HepG2 (cell line): Measurements from ENCODE around the gene CUL7. TPM values are rescaled to one million over a fixed set of nuclear protein-coding genes. Genes with fewer than 3 reads are reported as not detected.

Experiments
- ATAC-seq: fragments of 200-7000 bp; cut with Tn5 transposase; 3 replicates; pipeline ENCODE4 v1.9.1; 2020; ENCODE audit warnings: mild to moderate bottlenecking, moderate library complexity
- BruUV-seq: library from RNA; stranded (reverse); fragments of 400-500 nt; replicated peaks from 2 replicates; lab custom pipeline; 2021; lab: Mats Ljungman, UMichigan
- CTCF ChIA-PET: fragments of 300-600 bp; formaldehyde crosslinking; extraction: SDS; loops from one replicate; lab custom pipeline; 2021; ENCODE audit warnings: low total read pairs, inconsistent platforms, low intra/inter-chr PET ratio; lab: Yijun Ruan, JAX
- POLR2A ChIA-PET: fragments of 350-600 bp; sonication (Branson Sonifier 250); formaldehyde crosslinking; loops from one replicate; lab custom pipeline; 2020; ENCODE audit warnings: antibody characterized with exemption, inconsistent platforms; lab: Yijun Ruan, JAX
- DNase-seq: peaks from one replicate; pipeline ENCODE4 v3.0.0-alpha.2; 2015; ENCODE audit warnings: low spot score
- FAIRE-seq: peaks from 3 replicates; lab custom pipeline; 2011; peaks lifted over from hg19 to GRCh38; lab: Jason Lieb, UNC
- H2AFZ ChIP-seq: one replicate; pipeline ENCODE4 v1.6.1; 2011; ENCODE audit warnings: low read length, inconsistent platforms
- H3K27ac ChIP-seq: fragments of 300-600 bp; 3 replicates; pipeline ENCODE4 v1.8.0; 2011; ENCODE audit warnings: mixed run types, mild to moderate bottlenecking, mixed read lengths, low read length, inconsistent platforms; ENCODE audit not compliant: insufficient read depth; ENCODE audit errors: extremely low read length
- H3K27me3 ChIP-seq, 2 experiments: fragments of 200-600 bp in 1 of 2; 2 replicates in 1 of 2; 3 replicates in 1 of 2; pipeline versions ENCODE4 v1.6.0 to v1.8.0; 2011; ENCODE audit warnings: low read length in 2 of 2, mild to moderate bottlenecking in 2 of 2, moderate library complexity in 2 of 2, inconsistent platforms in 1 of 2; ENCODE audit not compliant: insufficient read depth in 2 of 2, control insufficient read depth in 1 of 2
- H3K36me3 ChIP-seq, 2 experiments: fragments of 200-600 bp in 1 of 2; replicated peaks in 1 of 2; 2 replicates in 1 of 2; 3 replicates in 1 of 2; pipeline versions ENCODE4 v1.5.1 to v1.8.0; 2011; ENCODE audit warnings: low read length in 2 of 2, inconsistent platforms in 1 of 2; ENCODE audit not compliant: insufficient read depth in 2 of 2, control insufficient read depth in 1 of 2
- H3K4me1 ChIP-seq: 2 replicates; pipeline ENCODE4 v1.5.1; 2012; ENCODE audit warnings: low read length, inconsistent platforms; ENCODE audit not compliant: insufficient read depth
- H3K4me2 ChIP-seq: 2 replicates; pipeline ENCODE4 v1.6.0; 2011; ENCODE audit warnings: low read depth, low read length, inconsistent platforms
- H3K4me3 ChIP-seq, 3 experiments: fragments of 200-600 bp in 1 of 3; sonication (generic), shearing (Covaris generic) in 1 of 3; replicated peaks in 1 of 3; 2 replicates each; pipeline ENCODE4 v1.5.1; 2011 to 2016; ENCODE audit warnings: low read length in 3 of 3, inconsistent platforms in 2 of 3, low read depth in 2 of 3, mild to moderate bottlenecking in 2 of 3, control low read depth in 1 of 3, mixed read lengths in 1 of 3; ENCODE audit not compliant: insufficient read depth in 1 of 3
- H3K79me2 ChIP-seq: one replicate; pipeline ENCODE4 v1.6.1; 2011; ENCODE audit warnings: low read length, inconsistent platforms; ENCODE audit not compliant: insufficient read depth
- H3K9ac ChIP-seq: 2 replicates; pipeline ENCODE4 v1.6.0; 2011; ENCODE audit warnings: mild to moderate bottlenecking, low read depth, low read length, inconsistent platforms; ENCODE audit not compliant: insufficient read depth
- H3K9me3 ChIP-seq: 2 replicates; pipeline ENCODE4 v1.5.1; 2012; ENCODE audit warnings: mild to moderate bottlenecking, low read length
- H4K20me1 ChIP-seq: 2 replicates; pipeline ENCODE4 v1.6.0; 2011; ENCODE audit warnings: inconsistent platforms, mild to moderate bottlenecking, low read length, moderate library complexity; ENCODE audit not compliant: insufficient read depth
- GATAD1 ChIP-seq: IDR thresholded peaks from 2 replicates; pipeline ENCODE4 v1.6.1; 2016; ENCODE audit warnings: missing genetic modification reagents, missing compliant biosample characterization
- HOXA5 ChIP-seq: sonication (generic); formaldehyde crosslinking; IDR thresholded peaks from 2 replicates; pipeline ENCODE4 v1.4.0; 2020; ENCODE audit warnings: missing genetic modification reagents
- MAFF ChIP-seq: IDR thresholded peaks from 2 replicates; pipeline ENCODE4 v1.6.1; 2011; ENCODE audit warnings: low read depth, low read length, improper control_type of control experiment
- MAFK ChIP-seq, 2 experiments: IDR thresholded peaks in 1 of 2; conservative IDR thresholded peaks in 1 of 2; 2 replicates each; pipeline ENCODE4 v1.6.1; 2011; ENCODE audit warnings: improper control_type of control experiment in 2 of 2, low read length in 2 of 2
- SOX5 ChIP-seq: IDR thresholded peaks from 2 replicates; pipeline ENCODE4 v1.6.1; 2016; ENCODE audit warnings: borderline replicate concordance
- ZBTB10 ChIP-seq: sonication (generic); formaldehyde crosslinking; IDR thresholded peaks from 2 replicates; pipeline ENCODE4 v1.4.0; 2020; ENCODE audit warnings: missing genetic modification reagents, borderline replicate concordance
- ZFP36 ChIP-seq: fragments of 150-350 bp; IDR thresholded peaks from 2 replicates; pipeline ENCODE4 v1.6.1; 2018; ENCODE audit warnings: borderline replicate concordance, low read length, low read depth; ENCODE audit not compliant: partially characterized antibody
- ZNF274 ChIP-seq: sonication (generic); formaldehyde crosslinking; IDR thresholded peaks from 2 replicates; pipeline ENCODE4 v1.5.1; 2020; ENCODE audit warnings: mild to moderate bottlenecking, missing genetic modification reagents
- ZNF367 ChIP-seq: sonication (generic); formaldehyde crosslinking; IDR thresholded peaks from 2 replicates; pipeline ENCODE4 v1.4.0; 2020; ENCODE audit warnings: missing genetic modification reagents, borderline replicate concordance
- ZNF572 ChIP-seq: sonication (generic); formaldehyde crosslinking; IDR thresholded peaks from 2 replicates; pipeline ENCODE4 v1.5.1; 2020; ENCODE audit warnings: mild to moderate bottlenecking, missing genetic modification reagents
- ZNF605 ChIP-seq: sonication (generic); formaldehyde crosslinking; IDR thresholded peaks from 2 replicates; pipeline ENCODE4 v1.8.0; 2022; ENCODE audit warnings: mild to moderate bottlenecking, missing genetic modification reagents
- ZNF614 ChIP-seq: IDR thresholded peaks from 2 replicates; pipeline ENCODE4 v1.6.1; 2018; ENCODE audit warnings: missing biosample characterization, missing genetic modification reagents, inconsistent platforms, borderline replicate concordance
- ZNF652 ChIP-seq: IDR thresholded peaks from 2 replicates; pipeline ENCODE4 v1.6.1; 2016; ENCODE audit warnings: low read depth, borderline replicate concordance
- ZNF704 ChIP-seq: sonication (generic); formaldehyde crosslinking; IDR thresholded peaks from 2 replicates; pipeline ENCODE4 v1.8.1; 2023; ENCODE audit warnings: mild to moderate bottlenecking, inconsistent platforms, moderate library complexity, missing genetic modification reagents, borderline replicate concordance
- ZSCAN31 ChIP-seq: sonication (generic); formaldehyde crosslinking; IDR thresholded peaks from 2 replicates; pipeline ENCODE4 v1.5.0; 2020; ENCODE audit warnings: low read depth, mild to moderate bottlenecking, missing genetic modification reagents
- WGBS: methylation state at CpG from one replicate; pipeline ENCODE4 v1.1.6; 2017; ENCODE audit warnings: low lambda C conversion rate; 5-methylcytosine and 5-hydroxymethylcytosine counted together
- in situ Hi-C: cut with HindIII; loops from 2 replicates; pipeline ENCODE4 v1.10.0; 2017; ENCODE audit warnings: low pct_unique_long_range_greater_than_20kb; ENCODE audit not compliant: extremely low pct_ligation_motif_present
- intact Hi-C: fragments of 100-400 bp; cut with micrococcal nuclease; formaldehyde crosslinking; loops from one replicate; pipeline ENCODE4 v1.10.0; 2022; ENCODE audit not compliant: unreplicated experiment
- polyA plus RNA-seq, 8 experiments: library from polyadenylated mRNA; depleted of rRNA in 3 of 8; stranded (reverse) in 7 of 8; unstranded in 1 of 8; fragments of >200 nt; fragmentation: Illumina TruSeq in 4 of 8; extraction: Trizol in 4 of 8; gene quantifications; 2 replicates each; pipeline versions ENCODE4 v1.2.1 to v1.2.3, GENCODE V29; 2011 to 2016; ENCODE audit warnings: low read depth in 4 of 8, missing spikeins in 1 of 8, mixed read lengths in 1 of 8; ENCODE audit not compliant: insufficient read depth in 1 of 8
- total RNA-seq, 5 experiments: library from RNA; depleted of rRNA; stranded (reverse); fragments of >200 nt; fragmentation: Illumina TruSeq; extraction: Trizol; gene quantifications; 2 replicates each; pipeline ENCODE4 v1.2.3, GENCODE V29; 2016; ENCODE audit warnings: low read depth in 1 of 5

Gene CUL7
- total and polyA plus RNA-seq, 2 of the 13 experiments (the other 11 are each of a cell fraction or from before 2014, with no cell fraction given) = 32.0 to 60.7 TPM

GRCh38 chr6:43053545-43054205 is at the start of gene CUL7 (continued):
- TF ChIP-seq ZSCAN31 (CRISPR knock-in tag) (peak; percentile 89), ZNF652 (CRISPR knock-in tag) (no peak; the same call in 1 of the 2 replicates), HOXA5 (CRISPR knock-in tag) (peak; percentile 79; the same call in 1 of the 2 replicates), GATAD1 (peak; percentile 91), ZNF572 (CRISPR knock-in tag) (no peak), ZNF367 (CRISPR knock-in tag) (no peak), ZNF274 (peak; percentile 94)

DNA sequence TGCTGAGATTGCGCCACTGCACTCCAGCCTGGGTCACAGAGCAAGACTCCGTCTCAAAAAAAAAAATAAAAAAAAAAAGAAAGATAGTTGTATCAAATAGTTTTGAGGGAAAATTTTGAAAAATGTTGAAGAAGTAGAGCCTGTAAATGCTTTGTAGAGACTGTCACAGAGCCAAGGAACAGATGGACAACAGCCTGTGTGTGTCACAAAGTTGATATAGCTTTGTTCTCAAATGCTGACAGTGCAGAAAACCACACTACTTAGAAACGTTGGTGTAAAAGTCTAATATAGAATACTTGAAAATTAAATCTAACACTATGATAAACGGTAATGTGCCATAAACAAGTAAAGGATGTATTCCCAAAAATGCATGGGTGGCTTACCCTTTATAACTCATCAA is 47.8 kb upstream of the CUL7 start:
- H3K9ac ChIP-seq = no peak overlapping the region
- ChIA-PET POLR2A (interaction anchor here (1.3 kb wide), 2 partner anchors 12 to 41 kb away, joined by 3 read pairs; no protein-coding TSS in a partner anchor), CTCF (no interaction called here)
- no peak overlapping the region for H3K4me3 ChIP-seq
- ATAC-seq (no peak), DNase-seq (no peak), FAIRE-seq (no peak)
- no peaks in the 10 kb centered on the region for H4K20me1 ChIP-seq
- H3K27ac ChIP-seq = no peak overlapping the region
- TF ChIP-seq ZNF605 (no peak), ZNF704 (CRISPR knock-in tag) (no peak), ZBTB10 (CRISPR knock-in tag) (no peak), SOX5 (CRISPR knock-in tag) (no peak), MAFF (peak; percentile 98), ZFP36 (no peak), ZNF614 (CRISPR knock-in tag) (no peak), MAFK (conservative IDR thresholded peaks at IDR 0.05 in 1 of 2, IDR thresholded peaks at IDR 0.05 in 1 of 2; ENCODE audit: low read length in 2 of 2) (peak; percentile 98 to 99)
- H3K27me3 ChIP-seq = no peaks in the 10 kb centered on the region; a peak in 1 of 5 replicates
- 90% methylated on average over 4 of the region's 4 CpGs for whole genome bisulfite sequencing
- peaks cover 29% of the 10 kb centered on the region for H3K4me1 ChIP-seq
- H3K36me3 ChIP-seq = no peaks in the 10 kb centered on the region
- H3K79me2 ChIP-seq = peaks cover 63% of the 10 kb centered on the region
- intact Hi-C loops (no loop called here), in situ Hi-C loops (no loop called here)
- BruUV-seq = no TSS peak
- no peaks in the 10 kb centered on the region for H3K9me3 ChIP-seq
- no peak overlapping the region for H3K4me2 ChIP-seq
- no peak overlapping the region for H2AFZ ChIP-seq
